GM18526 (cell line): ENCODE results near the gene BCKDHA.

Experiments
- POLR2A ChIP-seq: IDR thresholded peaks from 3 replicates; pipeline ENCODE4 v1.6.1; 2011; ENCODE audit not compliant: insufficient read length; ENCODE audit errors: extremely low read depth

The BCKDHA gene

DNA sequence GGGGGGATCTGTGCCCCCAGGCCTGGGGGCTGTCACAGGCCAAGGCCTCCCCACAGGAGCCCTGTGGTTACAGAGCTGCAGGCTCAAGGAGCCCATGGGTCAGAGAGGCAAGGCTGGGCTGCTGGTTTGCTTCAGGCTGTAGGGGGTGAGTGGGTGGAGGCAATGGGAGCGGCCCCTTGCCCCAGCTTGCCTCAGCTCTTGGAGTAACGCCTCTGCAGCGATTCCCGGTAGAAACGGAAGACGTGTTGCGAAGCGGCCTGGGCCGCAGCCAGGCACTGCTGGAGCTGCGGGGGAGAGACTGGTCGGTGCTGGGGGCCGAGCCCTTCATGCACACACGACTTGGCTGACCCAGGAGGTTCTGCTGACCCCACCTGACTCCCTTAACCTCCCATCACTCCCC, 11.2 kb upstream of the BCKDHA start:
- no peak for TF ChIP-seq POLR2A

DNA sequence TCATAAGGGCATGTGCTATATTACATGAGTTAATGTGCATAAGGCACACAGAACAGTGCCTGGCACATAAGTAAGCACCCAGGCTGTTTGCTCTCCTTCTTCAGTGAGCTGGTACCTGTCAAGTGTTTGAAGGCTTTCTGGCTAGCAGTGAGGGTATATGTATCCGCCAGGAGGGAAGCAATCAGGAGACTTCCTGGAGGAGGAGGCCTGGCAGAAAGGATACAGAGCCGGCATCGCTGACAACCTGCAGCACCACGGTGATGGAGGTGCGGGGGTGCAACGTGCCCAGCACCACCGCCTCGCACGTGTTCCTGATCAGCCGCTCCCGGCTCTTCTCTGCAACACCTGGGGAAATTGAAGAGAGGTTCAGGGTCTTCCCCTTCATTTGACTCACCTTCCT, 6.0 kb upstream of the BCKDHA start:
- no peak for TF ChIP-seq POLR2A

DNA sequence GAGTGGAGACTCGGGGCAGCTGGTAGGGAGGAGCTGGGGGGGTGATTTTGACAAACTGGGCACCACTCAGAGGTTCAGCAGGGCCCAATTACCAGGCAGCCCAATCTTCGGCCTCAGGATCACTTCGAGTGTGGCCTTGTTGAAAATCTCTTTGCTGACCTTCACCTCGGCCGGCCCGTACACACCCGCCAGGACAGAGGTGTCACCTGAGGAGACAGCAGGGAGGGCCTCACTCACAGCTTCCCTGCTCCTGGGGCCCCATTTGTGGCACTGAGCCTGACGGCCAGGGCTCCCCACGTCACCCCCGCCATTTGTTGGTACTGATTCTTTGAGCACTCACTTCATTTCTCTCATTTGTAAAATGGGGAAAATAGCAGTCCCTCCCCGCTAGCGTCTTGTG, 4.8 kb upstream of the BCKDHA start:
- TF ChIP-seq POLR2A: no peak

DNA sequence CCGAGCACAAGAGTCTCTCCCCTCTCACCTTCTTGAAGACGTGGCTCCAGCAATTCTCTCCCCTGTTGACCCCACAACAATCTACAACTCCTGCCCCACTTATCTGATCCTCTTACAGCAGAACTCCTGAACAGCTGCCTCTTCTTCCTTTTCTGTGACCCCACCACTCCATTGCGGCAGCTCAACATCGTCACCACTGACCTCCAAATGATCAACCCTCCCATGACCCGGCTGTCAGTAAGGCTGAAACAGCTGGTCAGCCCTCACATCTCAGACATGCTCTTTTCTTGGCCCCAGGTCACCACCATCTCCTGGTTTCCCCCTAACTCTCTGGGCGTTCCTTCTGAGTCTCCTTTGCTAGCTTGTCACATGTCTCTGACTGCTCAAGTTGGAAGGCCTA, 2.3 kb upstream of the BCKDHA start:
- no peak for TF ChIP-seq POLR2A

DNA sequence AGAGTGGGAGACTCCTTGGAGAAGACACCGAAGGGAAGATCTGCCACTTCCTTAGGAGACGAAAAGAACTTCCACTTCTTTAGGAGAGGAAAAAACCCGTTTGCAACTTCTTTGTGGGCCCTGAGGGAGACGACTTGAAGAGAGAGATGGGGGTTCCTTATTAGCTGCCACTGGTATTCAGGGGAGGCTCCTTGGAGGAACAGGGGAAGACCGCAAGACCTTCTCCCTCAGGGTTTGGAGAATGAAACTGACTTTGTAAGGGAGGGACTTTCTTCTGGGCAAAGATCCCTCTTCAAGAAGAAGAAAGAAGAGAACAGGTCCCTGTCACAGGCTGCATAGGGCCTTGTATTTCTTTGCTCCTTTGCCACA, 416 bp downstream of the BCKDHA start:
- TF ChIP-seq POLR2A: no peak

DNA sequence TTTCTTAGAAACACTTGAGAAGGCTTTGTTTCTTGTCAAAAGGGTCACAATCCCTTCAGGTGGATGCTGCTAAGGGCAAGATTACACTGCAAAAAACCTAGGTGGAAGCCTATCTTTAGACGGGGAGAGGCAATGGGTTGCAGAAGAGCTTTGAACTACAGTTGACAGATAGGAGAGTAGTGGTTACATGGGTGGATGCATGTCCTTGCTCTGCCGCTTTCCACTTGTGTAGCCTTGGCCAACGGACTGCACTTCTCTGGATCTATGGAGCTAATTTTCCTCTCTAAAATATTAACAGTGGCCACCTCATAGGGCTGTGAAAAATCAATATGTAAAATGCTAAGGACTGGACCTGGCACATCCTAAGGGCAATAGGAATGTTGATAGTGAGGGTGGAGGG, 980 bp downstream of the BCKDHA start:
- TF ChIP-seq POLR2A: no peak

DNA sequence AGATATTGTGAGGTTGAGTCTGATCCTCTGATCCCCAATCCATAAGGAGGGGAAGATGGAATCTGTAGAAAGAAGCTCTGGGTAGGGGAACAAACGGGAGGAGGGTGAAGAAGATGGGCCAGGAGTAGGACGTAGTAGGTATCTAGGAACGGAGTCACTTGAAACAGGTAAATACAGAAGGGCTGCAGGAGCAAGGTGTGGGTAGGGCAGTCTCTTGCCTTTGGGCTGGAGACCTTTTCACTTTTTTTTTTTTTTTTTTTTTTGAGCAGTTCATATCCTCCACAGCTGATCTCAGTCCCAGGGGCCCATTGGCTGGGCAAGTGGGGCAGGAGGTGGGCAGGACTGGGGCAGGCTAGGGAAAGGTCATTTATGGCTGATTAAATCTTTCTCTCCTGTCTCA, 1.5 kb downstream of the BCKDHA start:
- TF ChIP-seq POLR2A: no peak

DNA sequence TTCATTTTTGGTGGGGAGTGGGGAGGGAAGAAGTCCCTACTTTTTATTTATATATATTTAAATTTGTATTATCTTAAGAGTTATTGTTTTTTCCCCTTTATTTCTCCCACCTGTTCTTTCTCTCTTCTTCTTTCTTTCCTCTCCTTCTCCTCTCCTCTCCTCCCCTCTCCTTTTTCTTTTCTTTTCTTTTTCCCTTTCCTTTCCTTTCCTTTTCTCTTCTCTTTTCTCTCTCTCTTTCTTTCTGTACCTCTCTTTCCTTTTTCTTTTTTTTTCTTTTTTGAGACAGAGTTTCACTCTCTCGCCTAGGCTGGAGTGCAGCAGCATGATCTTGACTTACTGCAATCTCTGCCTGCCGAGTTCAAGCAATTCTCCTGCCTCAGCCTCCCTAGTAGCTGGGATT, 1.9 kb downstream of the BCKDHA start:
- no peak for TF ChIP-seq POLR2A

DNA sequence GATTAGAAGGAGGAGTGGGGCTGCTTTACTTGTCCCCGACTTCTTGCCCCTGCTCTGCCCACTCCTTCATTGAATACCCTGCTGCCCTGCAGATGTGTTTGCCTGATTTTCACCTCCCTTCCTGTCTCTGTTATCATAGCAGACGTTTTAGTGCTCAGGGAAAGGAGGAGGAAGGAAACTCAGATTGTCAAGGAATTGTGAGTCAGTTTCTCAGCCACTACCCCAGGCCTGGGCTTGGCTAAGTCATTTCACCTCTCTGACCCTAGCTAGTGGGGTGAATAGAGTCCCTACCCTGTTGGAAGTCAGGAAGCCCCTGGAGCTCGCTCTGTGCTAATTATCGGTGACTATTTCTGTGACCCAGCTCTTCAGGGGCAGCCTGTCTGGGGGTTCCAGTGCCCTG, 3.9 kb downstream of the BCKDHA start:
- TF ChIP-seq POLR2A: no peak

DNA sequence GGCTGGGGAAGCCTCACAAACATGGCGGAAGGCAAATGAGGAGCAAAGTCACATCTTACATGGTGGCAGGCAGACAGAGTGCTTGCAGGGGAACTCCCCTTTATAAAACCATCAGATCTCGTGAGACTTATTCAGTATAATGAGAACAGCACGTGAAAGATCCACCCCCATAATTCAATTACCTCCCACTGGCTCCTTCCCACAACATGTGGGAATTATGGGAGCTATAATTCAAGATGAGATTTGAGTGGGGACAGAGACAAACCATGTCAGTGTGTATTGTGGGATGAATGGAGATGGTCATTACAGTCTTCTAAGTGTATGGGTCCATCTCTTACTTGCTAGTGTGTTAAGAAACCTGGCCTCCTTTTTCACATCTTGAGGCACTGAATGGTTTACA, 4.4 kb downstream of the BCKDHA start:
- TF ChIP-seq POLR2A: no peak

DNA sequence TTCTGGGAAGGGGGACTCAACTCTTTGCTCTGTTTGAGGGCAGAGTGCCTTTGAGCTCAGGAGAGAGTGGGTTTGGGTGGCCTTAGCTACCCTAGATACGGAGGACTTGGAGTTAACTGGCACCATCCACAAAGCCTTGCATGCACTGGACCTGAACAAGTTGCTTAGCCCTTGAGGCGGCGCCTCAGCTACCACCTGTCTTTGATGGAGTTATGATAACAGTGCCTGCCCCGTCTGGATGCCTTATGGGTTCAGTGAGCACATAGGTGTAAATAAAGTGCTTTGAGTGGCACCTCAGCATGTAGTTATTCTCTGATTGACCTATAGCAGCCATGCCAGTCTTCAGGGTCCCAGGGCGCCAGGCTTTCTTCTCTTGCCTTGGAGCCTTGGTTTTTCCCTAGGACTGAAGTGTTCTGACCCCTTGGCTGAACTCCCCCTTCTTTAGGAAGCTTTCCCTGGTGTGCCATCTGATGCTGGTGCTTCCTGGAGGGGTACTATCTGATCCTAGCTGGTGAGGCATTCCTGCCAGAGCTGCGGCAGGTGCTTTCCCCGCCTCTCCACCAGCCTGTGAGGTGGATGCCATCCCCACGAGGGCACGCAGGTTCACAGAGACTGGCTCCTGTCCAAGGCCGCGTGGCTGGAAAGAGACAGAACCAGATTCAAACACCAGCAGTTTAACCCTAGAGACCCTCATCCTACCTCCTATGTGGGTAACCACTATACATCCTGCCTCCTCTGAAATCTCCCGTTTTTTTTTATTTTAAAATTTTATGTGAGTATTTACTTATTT, 5.8 kb downstream of the BCKDHA start:
- TF ChIP-seq POLR2A: no peak

DNA sequence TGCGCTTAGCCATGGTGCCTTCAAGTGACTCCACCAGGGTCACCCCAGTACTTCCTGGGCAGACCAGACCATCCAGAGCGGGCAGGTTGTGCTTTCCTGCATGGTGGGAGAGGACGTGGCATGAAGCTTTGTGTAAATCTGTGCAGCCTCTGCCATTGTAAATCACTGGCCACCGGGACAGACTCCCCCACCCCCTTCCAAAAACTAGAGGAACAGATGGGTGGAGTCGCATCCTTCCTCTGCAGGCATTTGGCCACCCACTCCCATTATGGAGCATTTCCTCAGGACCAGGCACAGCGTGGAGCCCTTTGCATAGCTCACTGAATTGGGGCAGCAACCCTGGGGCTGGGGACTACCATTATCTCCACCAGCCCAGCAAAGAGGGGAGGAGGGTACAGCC, 8.2 kb downstream of the BCKDHA start:
- TF ChIP-seq POLR2A: no peak

DNA sequence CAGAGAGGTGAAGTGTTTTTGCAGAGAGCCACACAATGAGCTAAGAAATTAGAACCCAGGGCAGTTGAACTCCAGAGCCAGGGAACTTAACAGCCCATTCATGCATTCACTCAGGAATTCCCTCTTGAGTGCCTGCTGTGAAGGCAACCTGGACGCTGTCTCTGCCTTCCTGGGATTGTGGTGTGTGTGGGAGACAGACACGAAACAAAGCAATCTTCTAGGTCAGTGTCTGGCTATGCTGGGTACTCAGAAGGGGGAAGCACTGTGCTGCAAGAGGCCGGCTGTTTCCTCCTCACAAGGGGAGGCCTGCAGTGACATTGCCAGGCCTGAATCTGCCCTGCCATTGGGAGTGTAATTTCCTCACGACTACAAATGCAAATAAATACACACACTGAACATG, 9.7 kb downstream of the BCKDHA start:
- TF ChIP-seq POLR2A: no peak

DNA sequence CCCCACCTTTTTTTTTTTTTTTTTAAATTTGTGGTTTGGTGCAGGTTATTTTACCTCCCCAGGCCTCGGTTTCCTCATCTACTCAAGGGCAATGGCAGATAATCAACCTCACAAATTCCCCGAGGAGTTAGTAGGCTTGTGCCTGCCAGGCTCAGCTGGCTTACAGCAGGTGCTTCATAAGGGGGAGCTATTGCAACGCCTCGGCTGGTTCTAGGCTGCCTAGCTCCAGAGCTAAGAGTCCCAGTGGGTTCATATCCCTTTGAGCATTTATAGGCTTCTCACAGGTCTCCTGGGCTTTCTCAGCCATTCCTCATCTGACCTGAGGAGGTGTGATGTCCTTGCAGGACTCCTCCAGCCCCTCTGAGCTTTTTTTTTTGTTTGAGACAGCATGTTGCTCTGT, 10.6 kb downstream of the BCKDHA start:
- TF ChIP-seq POLR2A: no peak

DNA sequence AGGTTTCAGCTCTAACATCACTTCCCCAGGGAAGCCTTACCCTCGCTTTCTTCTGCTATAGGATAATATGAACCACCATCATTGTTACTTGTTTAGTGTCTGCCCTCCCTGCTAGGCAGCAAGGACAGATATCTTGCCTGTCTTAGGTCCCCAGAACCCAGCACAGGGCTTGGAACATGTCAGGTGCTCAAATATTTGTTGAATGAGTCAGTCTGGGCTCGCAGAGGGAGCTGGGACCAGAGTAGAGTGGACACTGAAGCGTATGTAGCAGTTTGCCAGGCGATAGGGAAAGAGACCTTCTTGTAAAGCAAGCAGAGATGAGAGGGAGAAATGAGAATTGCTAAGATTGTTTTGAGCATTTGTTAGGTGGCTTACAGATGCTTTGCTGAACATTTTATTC, 11.7 kb downstream of the BCKDHA start:
- no peak for TF ChIP-seq POLR2A

DNA sequence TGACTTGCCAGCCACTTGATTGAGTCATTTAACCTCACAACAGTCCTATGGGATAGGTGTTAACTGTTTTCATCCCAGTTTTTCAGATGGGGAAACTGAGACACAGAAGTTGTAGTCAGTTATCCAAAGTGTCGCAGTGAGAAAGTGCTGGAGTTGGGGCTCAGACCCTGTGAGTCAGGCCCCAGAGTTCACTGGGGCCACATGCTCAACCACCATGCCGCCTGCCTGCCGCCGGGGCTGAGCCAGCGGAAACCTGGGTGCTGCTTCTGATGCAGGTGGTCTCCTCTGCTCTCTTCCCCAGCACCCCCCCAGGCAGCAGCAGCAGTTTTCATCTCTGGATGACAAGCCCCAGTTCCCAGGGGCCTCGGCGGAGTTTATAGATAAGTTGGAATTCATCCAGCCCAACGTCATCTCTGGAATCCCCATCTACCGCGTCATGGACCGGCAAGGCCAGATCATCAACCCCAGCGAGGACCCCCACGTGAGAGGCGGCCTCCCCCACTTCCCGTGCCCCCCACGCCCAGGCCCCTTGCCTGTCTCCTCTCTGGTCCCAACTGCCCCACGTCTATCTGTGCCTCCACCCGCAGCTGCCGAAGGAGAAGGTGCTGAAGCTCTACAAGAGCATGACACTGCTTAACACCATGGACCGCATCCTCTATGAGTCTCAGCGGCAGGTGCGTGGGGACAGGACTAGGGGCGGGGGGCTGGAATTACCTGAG, 12.9 kb downstream of the BCKDHA start:
- no peak for TF ChIP-seq POLR2A

DNA sequence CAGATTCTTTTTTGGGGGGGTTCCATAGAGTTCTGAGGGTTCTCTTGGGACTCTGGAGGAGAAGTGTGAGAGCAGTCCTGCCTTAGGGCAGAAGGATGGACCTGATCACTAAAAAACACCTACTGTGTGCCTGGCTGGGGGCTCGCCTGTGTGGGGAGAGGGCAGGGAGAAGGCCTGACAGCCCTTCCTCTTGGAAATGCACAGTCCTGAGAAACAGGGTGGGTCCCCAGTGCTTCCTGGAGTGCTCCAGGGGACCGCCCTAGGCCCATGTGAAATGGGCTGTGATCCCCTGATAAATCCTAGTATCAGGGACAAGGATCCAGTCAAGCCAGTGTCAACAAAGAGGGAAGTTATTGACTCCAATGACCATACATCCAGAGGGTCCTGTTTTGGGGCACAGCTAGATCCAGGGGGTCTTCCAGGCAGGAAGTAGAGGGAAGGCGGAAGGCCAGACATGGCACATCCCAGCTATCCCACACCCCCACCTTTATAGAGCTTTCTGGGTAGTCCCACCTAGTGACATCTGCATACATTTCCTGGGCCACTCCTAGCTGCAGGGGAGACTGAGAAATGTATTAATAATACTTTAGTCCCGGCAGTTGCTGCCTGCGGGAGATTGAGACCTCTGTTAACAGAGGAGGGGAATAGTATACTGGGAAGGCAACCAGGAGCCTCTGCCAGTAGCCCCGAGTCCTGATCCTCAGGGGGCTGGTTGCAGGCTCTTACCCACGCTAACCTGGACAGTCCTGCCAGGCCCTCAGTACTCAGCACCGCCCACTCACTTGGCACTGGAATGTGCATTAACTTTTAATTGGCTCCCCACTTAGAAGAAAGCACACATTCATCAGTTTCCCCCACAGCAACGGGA, 13.7 kb downstream of the BCKDHA start:
- no peak for TF ChIP-seq POLR2A

DNA sequence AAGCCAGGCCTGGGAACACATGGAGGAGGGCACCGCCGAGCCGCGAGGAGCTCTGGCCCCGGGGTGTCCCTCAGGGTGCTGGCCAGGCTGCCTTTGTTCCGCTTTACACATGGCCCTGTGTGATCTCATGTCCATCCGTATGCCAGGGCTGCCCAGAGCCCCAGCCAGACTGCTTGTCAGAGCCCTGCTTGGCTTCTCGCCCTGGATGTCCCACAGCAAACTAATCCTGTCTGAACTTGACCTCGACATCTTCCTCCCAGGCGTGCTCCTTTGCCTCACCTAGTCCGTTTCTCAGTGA, 14.3 kb downstream of the BCKDHA start:
- no peak for TF ChIP-seq POLR2A
